ENCODE measurements around the gene INHBA. TPM values are rescaled to one million over a fixed set of nuclear protein-coding genes. Genes with fewer than 3 reads are reported as not detected.

INHBA gene
- total and polyA plus RNA-seq, 9 of the 15 experiments (the other 6 are each of a cell fraction or from before 2014, with no cell fraction given): 0.02 to 0.04 TPM; not detected in 7

- no TSS peak for BruUV-seq (replicated peaks)
- POLR2A ChIA-PET: no interaction called here
- H3K4me2 ChIP-seq (ENCODE audit: insufficient read depth, low read length): no peak overlapping the region
- in situ Hi-C loops (cut with MboI) (no loop called here), intact Hi-C loops (cut with micrococcal nuclease) (no loop called here)
- ATAC-seq (no peak), FAIRE-seq (no peak), DNase-seq (ENCODE audit: extremely low read depth in 1 of 4, low spot score in 3 of 4) (no peak)
- no peak overlapping the region for H2AFZ ChIP-seq (ENCODE audit: low read depth, low read length)
- CTCF ChIA-PET (ENCODE audit: low intra/inter-chr PET ratio): no interaction called here
- no peak overlapping the region for H3K9ac ChIP-seq (ENCODE audit: insufficient read depth in 1 of 2, low read depth in 2 of 2, low read length in 2 of 2)
- no peaks in the 10 kb centered on the region for H3K79me2 ChIP-seq (ENCODE audit: control insufficient read depth, insufficient read depth, low read length)
- H3K9me3 ChIP-seq (replicated peaks; ENCODE audit: control insufficient read depth, insufficient read depth, low read depth, low read length): no peaks in the 10 kb centered on the region
- H3K27ac ChIP-seq (ENCODE audit: extremely low read depth, low read depth, low read length): no peak overlapping the region
- H3K4me1 ChIP-seq (replicated peaks in 1 of 2; ENCODE audit: control insufficient read depth in 2 of 2, insufficient read depth in 2 of 2, low read length in 2 of 2): no peaks in the 10 kb centered on the region
- H3K4me3 ChIP-seq: no peak overlapping the region
- H3K9me1 ChIP-seq (ENCODE audit: control insufficient read depth, insufficient read depth, low read length): no peaks in the 10 kb centered on the region
- WGBS (ENCODE audit: insufficient coverage, low coverage, missing lambda C conversion rate): 0% methylated on average over 1 of the region's 1 CpG
- H4K20me1 ChIP-seq (replicated peaks; ENCODE audit: control insufficient read depth, insufficient read depth, low read length): no peaks in the 10 kb centered on the region
- no peaks in the 10 kb centered on the region for H3K27me3 ChIP-seq (ENCODE audit: control insufficient read depth in 2 of 2, insufficient read depth in 2 of 2, low read length in 2 of 2)
- no peaks in the 10 kb centered on the region for H3K36me3 ChIP-seq (ENCODE audit: control insufficient read depth, insufficient read depth, low read length)
- TF ChIP-seq NUFIP1 (IDR thresholded peaks at IDR 0.05; ENCODE audit: partially characterized antibody) (no peak), POLR2AphosphoS5 (IDR thresholded peaks at IDR 0.05; ENCODE audit: control insufficient read depth, insufficient read depth, low read depth, low read length) (no peak), CBX1 (IDR thresholded peaks at IDR 0.05; ENCODE audit: low read depth) (no peak), MITF (IDR thresholded peaks at IDR 0.05) (no peak), CEBPG (CRISPR knock-in tag; IDR thresholded peaks at IDR 0.05) (no peak), CEBPG (tag; conservative IDR thresholded peaks at IDR 0.05 in 1 of 2, IDR thresholded peaks at IDR 0.05 in 1 of 2) (no peak), HMG20A (CRISPR knock-in tag; conservative IDR thresholded peaks at IDR 0.05) (no peak), MIER1 (IDR thresholded peaks at IDR 0.05; ENCODE audit: low read depth) (no peak), FOXJ2 (tag; IDR thresholded peaks at IDR 0.05) (no peak), POLR2H (tag; IDR thresholded peaks at IDR 0.05; ENCODE audit: low read depth) (no peak), L3MBTL2 (IDR thresholded peaks at IDR 0.05) (no peak), PRPF4 (IDR thresholded peaks at IDR 0.05; ENCODE audit: insufficient read depth, low read depth, low read length, poor library complexity, severe bottlenecking) (no peak)
Observed at GRCh38 chr7:41720886-41721285, 18.0 kb upstream of the INHBA start.
